Measurements from ENCODE around the gene GPR25.

- TF ChIP-seq CTCF (IDR thresholded peaks at IDR 0.05) (no peak), EP300 (IDR thresholded peaks at IDR 0.05) (no peak), POLR2AphosphoS5 (IDR thresholded peaks at IDR 0.05) (no peak)
These were observed 15.6 kb downstream of the GPR25 start for GRCh38 chr1:200888349-200888838.

All from esophagus muscularis mucosa (tissue), 4 donors.